Measurements from ENCODE around the gene CTNNA3. TPM values are rescaled to one million over a fixed set of nuclear protein-coding genes. Genes with fewer than 3 reads are reported as not detected.

The CTNNA3 gene
- total and polyA plus RNA-seq, 2 of the 4 experiments (the other 2 are of a cell fraction), result 0.19 to 0.90 TPM

GRCh38 chr10:66151346-66151745, 1544.6 kb downstream of the CTNNA3 start:
- Histone ChIP-seq H2BK5ac (ENCODE audit: low read depth, low read length, poor library complexity, severe bottlenecking) (no peak overlapping the region), H2BK120ac (ENCODE audit: low read depth, low read length) (no peak overlapping the region), H4K91ac (ENCODE audit: insufficient read depth, low read depth, low read length) (no peak overlapping the region), H4K8ac (ENCODE audit: low read depth in 2 of 2, low read length in 2 of 2) (no peak overlapping the region), H3K9ac (ENCODE audit: low read depth, low read length) (no peak overlapping the region), H3K4me2 (ENCODE audit: low read depth, low read length) (no peak overlapping the region), H2BK15ac (ENCODE audit: low read depth, low read length) (no peak overlapping the region), H2AK9ac (replicated peaks; ENCODE audit: low read depth, low read length, poor library complexity) (no peak overlapping the region), H3K36me3 (ENCODE audit: control insufficient read depth, insufficient read depth, low read length) (no peaks in the 10 kb centered on the region), H3K4me3 (ENCODE audit: insufficient read depth, low read depth, low read length) (no peak overlapping the region), H3K27me3 (ENCODE audit: control insufficient read depth, insufficient read depth, low read length) (no peaks in the 10 kb centered on the region), H2BK20ac (ENCODE audit: low read depth, low read length) (no peak overlapping the region), H3K4me1 (ENCODE audit: control insufficient read depth, insufficient read depth, low read length) (no peaks in the 10 kb centered on the region), H3K9me1 (ENCODE audit: insufficient read depth, low read length) (no peaks in the 10 kb centered on the region), H3K79me1 (ENCODE audit: low read depth in 1 of 2, low read length in 2 of 2) (no peaks in the 10 kb centered on the region), H3K9me3 (ENCODE audit: control insufficient read depth, insufficient read depth, low read length) (no peaks in the 10 kb centered on the region), H3K56ac (ENCODE audit: extremely low read depth, insufficient read depth, low read length) (no peak overlapping the region), H4K5ac (ENCODE audit: low read depth, low read length) (no peak overlapping the region), H3K4ac (ENCODE audit: low read depth, low read length) (no peak overlapping the region), H3K18ac (ENCODE audit: low read depth, low read length) (no peak overlapping the region), H3K14ac (replicated peaks; ENCODE audit: low read depth, low read length) (no peak overlapping the region), H3K23ac (ENCODE audit: low read depth, low read length) (no peak overlapping the region), H2AFZ (replicated peaks; ENCODE audit: low read length, poor library complexity) (no peak overlapping the region), H2AK5ac (ENCODE audit: low read depth, low read length) (no peak overlapping the region), H4K20me1 (ENCODE audit: insufficient read depth, low read length) (no peaks in the 10 kb centered on the region), H3K27ac (ENCODE audit: insufficient read depth, low read length) (no peak overlapping the region)
- in situ Hi-C loops (cut with MboI; ENCODE audit: low sequenced_read_pairs), result no loop called here
- no TSS peak for BruUV-seq (replicated peaks)
- ATAC-seq (ENCODE audit: low read depth) (no peak), DNase-seq (no peak)
- CTCF ChIA-PET, result no interaction called here
- no CpG with 5 or more reads among the region's 2 CpGs for WGBS, 2 experiments (ENCODE audit: extremely low coverage in 2 of 2, insufficient read length in 1 of 2)
- intact Hi-C loops (cut with micrococcal nuclease), result no loop called here
- POLR2A ChIA-PET (ENCODE audit: unreplicated experiment), result no interaction called here
- dilution Hi-C loops (cut with HindIII; ENCODE audit: low sequenced_read_pairs, unreplicated experiment), result no loop called here
- TF ChIP-seq MAFK (IDR thresholded peaks at IDR 0.05; ENCODE audit: low read depth, low read length) (no peak), CEBPB (IDR thresholded peaks at IDR 0.05; ENCODE audit: low read depth, low read length) (no peak), RFX5 (IDR thresholded peaks at IDR 0.05; ENCODE audit: low read depth, low read length) (no peak), FOS (IDR thresholded peaks at IDR 0.05; ENCODE audit: low read depth, low read length) (no peak), SMC3 (IDR thresholded peaks at IDR 0.05; ENCODE audit: low read depth, low read length) (no peak), RCOR1 (IDR thresholded peaks at IDR 0.05; ENCODE audit: insufficient replicate concordance, low read length) (no peak), MAZ (IDR thresholded peaks at IDR 0.05; ENCODE audit: borderline replicate concordance, low read depth, low read length) (no peak), BHLHE40 (IDR thresholded peaks at IDR 0.05; ENCODE audit: low read depth, low read length) (no peak)
